ENCODE data around the gene ODF2L.

The ODF2L gene

GRCh38 chr1:86303041-86303690 lies 93.0 kb downstream of the ODF2L start:
- Mint-ChIP-seq H3K4me1 (no peaks in the 10 kb centered on the region), H3K36me3 (no peaks in the 10 kb centered on the region), H3K27ac (no peak overlapping the region), H3K9me3 (peaks cover 19% of the 10 kb centered on the region), H3K4me3 (no peak overlapping the region)
- no peak for ATAC-seq
- DNase-seq (ENCODE audit: low spot score in 2 of 2) = no peak
